Cardiac fibroblast (primary cell): ENCODE measurements around the gene STING1.
"Not testable (repeated sequence)": the region's sequence is repeated elsewhere in the genome, so short reads cannot be mapped to it uniquely, and the experiment has no call there.

Experiments used
- DNase-seq, 2 donors: peaks; one replicate each; pipeline versions ENCODE4 v3.0.0 to v3.0.0-alpha.2; 2010; ENCODE audit warnings: low read depth in 2 of 2
- H3K4me3 ChIP-seq, 2 donors: replicated peaks in 1 of 2; 1 replicate in 1 of 2; 2 replicates in 1 of 2; pipeline ENCODE4 v1.5.1; 2011; ENCODE audit warnings: low read depth in 2 of 2, low read length in 2 of 2, mild to moderate bottlenecking in 2 of 2, moderate library complexity in 1 of 2
- TF ChIP-seq, protein P1 (sequence below): IDR thresholded peaks from one replicate; pipeline ENCODE4 v1.5.1; 2011; ENCODE audit warnings: low read depth, mild to moderate bottlenecking, low read length, inconsistent platforms

Gene STING1

GRCh38 chr5:139482050-139482889 lies at the start of gene STING1:
TSS of gene STING1 (minus strand) at chr5:139482758. CDS start at chr5:139481704, 1,054 bp downstream.
- H3K4me3 ChIP-seq = peak within 1 kb of the TSS; percentile 57 to 66
- peak; percentile 98 to 99 for DNase-seq
- TF ChIP-seq, protein P1, sequence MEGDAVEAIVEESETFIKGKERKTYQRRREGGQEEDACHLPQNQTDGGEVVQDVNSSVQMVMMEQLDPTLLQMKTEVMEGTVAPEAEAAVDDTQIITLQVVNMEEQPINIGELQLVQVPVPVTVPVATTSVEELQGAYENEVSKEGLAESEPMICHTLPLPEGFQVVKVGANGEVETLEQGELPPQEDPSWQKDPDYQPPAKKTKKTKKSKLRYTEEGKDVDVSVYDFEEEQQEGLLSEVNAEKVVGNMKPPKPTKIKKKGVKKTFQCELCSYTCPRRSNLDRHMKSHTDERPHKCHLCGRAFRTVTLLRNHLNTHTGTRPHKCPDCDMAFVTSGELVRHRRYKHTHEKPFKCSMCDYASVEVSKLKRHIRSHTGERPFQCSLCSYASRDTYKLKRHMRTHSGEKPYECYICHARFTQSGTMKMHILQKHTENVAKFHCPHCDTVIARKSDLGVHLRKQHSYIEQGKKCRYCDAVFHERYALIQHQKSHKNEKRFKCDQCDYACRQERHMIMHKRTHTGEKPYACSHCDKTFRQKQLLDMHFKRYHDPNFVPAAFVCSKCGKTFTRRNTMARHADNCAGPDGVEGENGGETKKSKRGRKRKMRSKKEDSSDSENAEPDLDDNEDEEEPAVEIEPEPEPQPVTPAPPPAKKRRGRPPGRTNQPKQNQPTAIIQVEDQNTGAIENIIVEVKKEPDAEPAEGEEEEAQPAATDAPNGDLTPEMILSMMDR = no peak

- no peak overlapping the region for H3K4me3 ChIP-seq
- TF ChIP-seq, protein P1 = no peak
- DNase-seq = no peak
Observed at GRCh38 chr5:139531772-139532169, 49.2 kb upstream of the STING1 start.

DNA sequence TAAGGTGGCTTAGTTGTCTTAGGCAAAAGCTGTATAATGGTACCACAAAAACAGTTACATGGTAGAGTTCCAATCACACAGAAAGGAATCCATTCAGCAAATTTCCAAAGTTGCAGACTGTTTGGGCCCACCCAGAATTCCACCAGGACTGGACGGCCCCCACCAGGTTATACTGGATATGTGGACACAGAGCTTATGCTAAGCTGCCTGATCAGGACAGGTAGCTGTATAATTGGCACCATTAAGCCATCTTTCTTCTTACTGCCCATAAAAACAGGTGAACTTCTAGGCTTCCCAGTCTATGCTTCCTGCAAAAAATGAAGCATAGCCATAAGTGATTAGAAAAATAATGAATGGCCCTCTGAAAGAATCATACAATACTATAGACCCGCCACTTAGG lies 47.5 kb upstream of the STING1 start:
- DNase-seq = not testable (repeated sequence)

DNA sequence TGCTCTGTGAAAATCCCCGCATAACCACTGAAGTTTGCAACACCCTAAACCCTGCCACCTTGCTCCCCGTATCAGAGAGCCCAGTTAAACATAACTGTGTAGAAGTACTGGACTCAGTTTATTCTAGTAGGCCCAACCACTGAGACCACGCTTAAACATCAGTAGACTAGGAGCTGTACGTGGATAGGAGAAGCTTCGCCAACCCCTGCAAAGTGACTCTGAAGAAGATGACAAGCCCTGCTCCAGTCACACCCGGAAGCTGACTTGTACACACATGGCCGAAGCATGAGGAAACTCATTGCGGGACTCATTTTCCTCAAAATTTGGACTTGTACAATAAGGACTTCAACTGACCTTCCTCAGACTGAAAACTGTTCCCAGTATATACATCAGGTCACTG lies 46.1 kb upstream of the STING1 start:
- H3K4me3 ChIP-seq, DNase-seq: not testable (repeated sequence)

More for the DNA sequence above, 47.5 kb upstream of the STING1 start:
- H3K4me3 ChIP-seq = not testable (repeated sequence)

- DNase-seq, H3K4me3 ChIP-seq: not testable (repeated sequence)
Observed at GRCh38 chr5:139527896-139528467, 45.4 kb upstream of the STING1 start.

DNA sequence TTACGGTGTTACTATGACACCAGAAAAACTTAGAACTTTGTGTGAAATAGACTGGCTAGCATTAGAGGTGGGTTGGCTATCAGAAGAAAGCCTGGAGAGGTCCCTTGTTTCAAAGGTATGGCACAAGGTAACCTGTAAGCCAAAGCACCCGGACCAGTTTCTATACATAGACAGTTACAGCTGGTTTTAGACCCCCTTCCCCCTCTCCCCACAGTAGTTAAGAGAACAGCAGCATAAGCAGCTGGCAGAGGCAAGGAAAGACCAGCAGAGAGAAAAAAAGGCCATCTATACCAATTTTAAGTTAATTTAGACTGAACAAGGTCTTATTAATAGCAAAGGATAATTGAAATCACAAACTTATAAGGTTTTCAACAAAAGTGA lies 44.5 kb upstream of the STING1 start:
- not testable (repeated sequence) for H3K4me3 ChIP-seq, DNase-seq

DNA sequence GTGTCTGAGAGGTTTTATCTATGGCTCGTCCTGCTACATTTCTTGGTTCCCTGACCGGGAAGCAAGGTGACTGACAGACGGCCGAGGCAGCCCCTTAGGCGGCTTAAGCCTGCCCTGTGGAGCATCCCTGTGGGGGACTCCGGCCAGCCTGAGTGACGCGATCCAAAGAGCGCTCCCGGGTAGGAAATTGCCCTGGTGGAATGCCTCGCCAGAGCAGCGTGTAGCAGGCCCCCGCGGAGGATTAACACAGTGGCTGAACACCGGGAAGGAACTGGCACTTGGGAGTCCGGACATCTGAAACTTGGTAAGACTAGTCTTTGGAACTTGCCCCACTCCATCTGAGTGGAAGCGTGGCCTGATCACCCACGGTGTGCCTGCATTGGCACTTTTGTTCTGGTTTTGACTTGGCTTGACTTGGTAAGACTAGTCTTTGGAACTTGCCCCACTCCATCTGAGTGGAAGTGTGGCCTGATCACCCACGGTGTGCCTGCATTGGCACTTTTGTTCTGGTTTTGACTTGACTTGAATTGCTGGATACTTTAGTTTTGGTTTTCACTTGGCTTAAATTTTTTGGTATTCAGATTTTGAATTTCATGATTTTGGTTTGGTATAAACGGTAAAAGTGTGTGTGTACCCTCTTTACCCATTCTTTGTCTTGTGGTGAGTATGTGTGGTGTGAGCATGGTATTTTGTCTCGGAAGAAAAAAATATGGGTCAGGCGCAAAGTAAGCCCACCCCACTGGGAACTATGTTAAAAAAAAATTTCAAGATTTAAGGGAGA lies 43.9 kb upstream of the STING1 start:
- not testable (repeated sequence) for DNase-seq

GRCh38 chr5:139525586-139526308 lies 43.2 kb upstream of the STING1 start:
- not testable (repeated sequence) for DNase-seq, H3K4me3 ChIP-seq

More for the DNA sequence above, 43.9 kb upstream of the STING1 start:
- H3K4me3 ChIP-seq = not testable (repeated sequence)

DNA sequence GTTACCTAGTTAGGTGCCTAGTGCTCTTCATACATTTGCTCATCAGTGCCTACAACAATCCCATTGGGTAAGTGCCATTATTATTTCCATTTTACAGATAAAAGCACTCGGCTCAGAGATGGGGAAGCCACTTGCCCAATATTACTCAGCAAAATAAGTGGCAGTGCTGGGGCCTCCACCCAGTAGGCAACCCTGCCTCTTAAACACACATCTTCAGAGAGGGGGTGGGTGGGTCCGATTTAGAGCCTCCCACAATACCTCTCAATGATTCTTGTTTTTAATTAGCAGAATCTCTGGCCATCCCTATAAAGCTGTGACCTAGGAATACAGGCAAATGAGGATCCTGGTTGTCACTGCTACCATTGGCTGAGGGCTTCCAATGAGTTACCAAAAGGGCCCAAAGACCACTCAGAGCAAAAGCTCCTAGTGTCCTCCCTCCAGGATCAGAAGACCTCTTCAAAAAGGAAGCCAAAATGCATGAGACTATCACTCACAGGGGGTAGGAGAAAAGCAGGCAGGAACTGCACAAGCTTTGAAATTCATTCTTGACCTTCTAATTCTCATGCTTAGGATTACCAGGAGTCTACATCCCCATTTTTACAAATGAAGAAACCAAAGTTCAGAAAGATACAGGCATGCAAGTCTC lies 42.5 kb upstream of the STING1 start:
- H3K4me3 ChIP-seq = no peak overlapping the region
- DNase-seq = no peak
- TF ChIP-seq, protein P1 = no peak
